Right lobe of liver (tissue), 4 donors: ENCODE data around the gene PCDH15.

Experiments used
- CTCF ChIP-seq, 4 donors: fragments of 200-600 bp in 3 of 4; fragments of 450-650 bp in 1 of 4; IDR thresholded peaks; one replicate each; pipeline versions ENCODE4 v1.5.1 to v1.8.0; 2016 to 2022; ENCODE audit warnings: antibody characterized with exemption in 4 of 4, mild to moderate bottlenecking in 2 of 4
- POLR2A ChIP-seq: fragments of 450-650 bp; IDR thresholded peaks from one replicate; pipeline ENCODE4 v1.6.1; 2017; ENCODE audit warnings: antibody characterized with exemption, mild to moderate bottlenecking
- donor health status: DM: no; HTN: no; CAD: no.
- donor health status: DM: no; HTN: no; CAD: no.
- donor health status: DM: no; HTN: yes; CAD: no.

GRCh38 chr10:54010337-54010933, 790.6 kb downstream of the PCDH15 start:
- TF ChIP-seq CTCF (IDR thresholded peaks at IDR 0.05) (no peak), POLR2A (no peak)
